Activated CD4-positive, alpha-beta memory T cell treated with anti-CD3 and anti-CD28 coated beads, Interleukin-2, amount 10 ng/mL, durations not matched to agents 7 days and 5 days (primary cell): ENCODE results near the gene GRM4. TPM values are rescaled to one million over a fixed set of nuclear protein-coding genes. Genes with fewer than 3 reads are reported as not detected.

Experiments used
- CTCF ChIA-PET: fragments of 350-600 bp; sonication (Branson Sonifier 250); formaldehyde crosslinking; loops from one replicate; lab custom pipeline; 2021; ENCODE audit warnings: antibody characterized with exemption, inconsistent platforms; lab: Charles Lee
- POLR2A ChIA-PET: fragments of 350-600 bp; sonication (Branson Sonifier 250); formaldehyde crosslinking; loops from one replicate; lab custom pipeline; 2021; ENCODE audit warnings: antibody characterized with exemption; lab: Charles Lee
- DNase-seq: peaks from one replicate; pipeline ENCODE4 v3.0.0-alpha.2; 2020
- H3K27ac Mint-ChIP-seq: one replicate; pipeline ENCODE4 v1.8.0; 2021; ENCODE audit warnings: mild to moderate bottlenecking, mixed read lengths
- H3K27me3 Mint-ChIP-seq: one replicate; pipeline ENCODE4 v1.8.0; 2021; ENCODE audit warnings: mixed read lengths
- H3K36me3 Mint-ChIP-seq: one replicate; pipeline ENCODE4 v1.8.0; 2021; ENCODE audit warnings: low read depth, mixed read lengths
- H3K4me1 Mint-ChIP-seq: one replicate; pipeline ENCODE4 v1.8.0; 2021; ENCODE audit warnings: mixed read lengths
- H3K4me3 Mint-ChIP-seq: one replicate; pipeline ENCODE4 v1.8.0; 2021; ENCODE audit warnings: mild to moderate bottlenecking, mixed read lengths
- H3K9me3 Mint-ChIP-seq: one replicate; pipeline ENCODE4 v1.8.0; 2021; ENCODE audit warnings: mixed read lengths
- total RNA-seq, 2 experiments: library from RNA; stranded (reverse); gene quantifications; one replicate each; pipeline ENCODE4 v1.2.3, GENCODE V29; 2021

Gene GRM4
- total RNA-seq, 2 experiments from 2014 or later = not detected

GRCh38 chr6:33976437-33977360, 169.2 kb downstream of the GRM4 start:
- DNase-seq = no peak
- no peaks in the 10 kb centered on the region for H3K4me1 Mint-ChIP-seq
- no peaks in the 10 kb centered on the region for H3K36me3 Mint-ChIP-seq
- H3K27me3 Mint-ChIP-seq = peaks cover 41% of the 10 kb centered on the region
- no peak overlapping the region for H3K27ac Mint-ChIP-seq
- POLR2A ChIA-PET = no interaction called here
- CTCF ChIA-PET = no interaction called here
- no peak overlapping the region for H3K4me3 Mint-ChIP-seq
- H3K9me3 Mint-ChIP-seq = no peaks in the 10 kb centered on the region

- ChIA-PET CTCF (interaction anchor here (0.9 kb wide), 1 partner anchor 231 kb away, joined by 3 read pairs; no protein-coding TSS in a partner anchor), POLR2A (no interaction called here)
- Mint-ChIP-seq H3K4me1 (no peaks in the 10 kb centered on the region), H3K27me3 (peaks cover 48% of the 10 kb centered on the region), H3K36me3 (no peaks in the 10 kb centered on the region), H3K4me3 (no peak overlapping the region), H3K9me3 (no peaks in the 10 kb centered on the region), H3K27ac (no peak overlapping the region)
- no peak for DNase-seq
Observed at GRCh38 chr6:33975661-33976436, 170.0 kb downstream of the GRM4 start.

- H3K27ac Mint-ChIP-seq = no peak overlapping the region
- no peaks in the 10 kb centered on the region for H3K9me3 Mint-ChIP-seq
- H3K4me1 Mint-ChIP-seq = no peaks in the 10 kb centered on the region
- no peak overlapping the region for H3K4me3 Mint-ChIP-seq
- no peaks in the 10 kb centered on the region for H3K36me3 Mint-ChIP-seq
- CTCF ChIA-PET = no interaction called here
- DNase-seq = no peak
- peaks cover 60% of the 10 kb centered on the region for H3K27me3 Mint-ChIP-seq
- POLR2A ChIA-PET = no interaction called here
Observed at GRCh38 chr6:33974471-33974870, 171.4 kb downstream of the GRM4 start.

GRCh38 chr6:33974030-33974429, 171.9 kb downstream of the GRM4 start:
- no peaks in the 10 kb centered on the region for H3K4me1 Mint-ChIP-seq
- ChIA-PET CTCF (no interaction called here), POLR2A (no interaction called here)
- H3K9me3 Mint-ChIP-seq = no peaks in the 10 kb centered on the region
- no peak overlapping the region for H3K4me3 Mint-ChIP-seq
- H3K27ac Mint-ChIP-seq = no peak overlapping the region
- no peak for DNase-seq
- peaks cover 63% of the 10 kb centered on the region for H3K27me3 Mint-ChIP-seq
- H3K36me3 Mint-ChIP-seq = no peaks in the 10 kb centered on the region

- Mint-ChIP-seq H3K27ac (no peak overlapping the region), H3K4me1 (no peaks in the 10 kb centered on the region), H3K27me3 (peaks cover 66% of the 10 kb centered on the region), H3K4me3 (no peak overlapping the region), H3K36me3 (no peaks in the 10 kb centered on the region), H3K9me3 (no peaks in the 10 kb centered on the region)
- no peak for DNase-seq
- ChIA-PET CTCF (no interaction called here), POLR2A (no interaction called here)
Observed at GRCh38 chr6:33971580-33971979, 174.3 kb downstream of the GRM4 start.

Other genes with a start within 250 kb of the GRM4 start
- gene HMGA1, start 90.8 kb upstream of the GRM4 start, total RNA-seq = 100 to 1,000 TPM; 269 to 282 TPM
- 10 to 100 TPM; 38.3 to 38.4 TPM for gene SMIM29, start 102.9 kb upstream of the GRM4 start, total RNA-seq
- 10 to 100 TPM in 1 of 2 experiments, 1 to 10 TPM in 1; 9.9 to 10.0 TPM for gene NUDT3, start 246.6 kb upstream of the GRM4 start, total RNA-seq